ES-I3 (cell line): ENCODE data around the gene ZNF793.

ENCODE experiments used
- H3K36me3 ChIP-seq: 2 replicates; pipeline ENCODE4 v1.6.1; 2013; ENCODE audit warnings: mild to moderate bottlenecking, low read length, control low read depth, moderate library complexity; ENCODE audit not compliant: insufficient read depth
- H3K4me1 ChIP-seq: 2 replicates; pipeline ENCODE4 v1.6.1; 2013; ENCODE audit warnings: mild to moderate bottlenecking, control low read depth, low read length; ENCODE audit not compliant: insufficient read depth
- H3K9ac ChIP-seq: 2 replicates; pipeline ENCODE4 v1.6.1; 2013; ENCODE audit warnings: low read depth, mild to moderate bottlenecking, low read length, moderate library complexity
- H3K9me3 ChIP-seq: 2 replicates; pipeline ENCODE4 v1.6.1; 2013; ENCODE audit warnings: mild to moderate bottlenecking, low read length, moderate library complexity; ENCODE audit not compliant: control insufficient read depth, insufficient read depth

The ZNF793 gene

DNA sequence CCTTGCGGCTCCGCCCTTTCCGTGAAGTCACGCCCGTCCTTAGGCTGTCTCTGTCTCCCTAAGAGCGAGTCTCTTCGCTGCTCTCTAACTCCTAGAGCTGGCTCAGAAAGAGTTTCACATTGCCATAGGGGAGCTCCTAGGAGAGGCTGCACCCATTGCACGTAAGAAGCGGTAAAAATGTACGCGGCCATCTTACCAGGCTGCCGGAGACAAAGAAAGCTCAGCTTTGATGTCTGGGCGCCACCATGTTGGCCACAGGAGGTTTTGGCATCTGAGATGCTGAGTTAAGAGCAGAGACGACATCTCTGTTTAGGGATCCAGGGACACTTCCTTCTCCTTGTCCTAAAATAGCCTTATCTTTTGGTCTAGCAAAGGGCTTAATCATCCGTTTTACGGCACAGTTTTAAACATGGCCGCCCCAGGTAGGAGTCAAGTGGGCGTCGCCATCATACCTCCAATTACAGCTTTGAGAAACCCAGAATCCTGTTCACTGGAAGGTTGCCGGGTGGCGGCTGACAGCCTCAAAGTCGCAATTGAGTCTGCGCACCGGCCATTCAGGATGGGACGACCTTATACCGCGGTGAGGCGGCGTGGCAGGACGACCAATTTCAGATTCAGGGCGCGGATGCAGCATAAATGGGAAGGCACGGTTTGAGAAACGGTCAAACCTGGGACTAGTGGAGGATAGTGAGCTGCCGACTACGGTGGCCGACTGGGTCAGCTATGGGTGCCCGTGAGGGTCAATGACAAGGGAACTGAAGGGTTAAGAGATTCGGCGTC, at the start of gene ZNF793:
Gene ZNF793 (plus strand): TSS at position 553 of the 780 bp plus-strand sequence. CDS start 16,501 bp downstream, outside the sequence.
- peaks cover 6% of the 10 kb centered on the region; the same call in 1 of the 2 replicates for H3K36me3 ChIP-seq
- peak within 1 kb of the TSS; percentile 78 for H3K9ac ChIP-seq
- no peaks in the 10 kb centered on the region for H3K9me3 ChIP-seq
- H3K4me1 ChIP-seq: no peaks in the 10 kb centered on the region

GRCh38 chr19:37466277-37466797, 40.4 kb upstream of the ZNF793 start:
- H3K9ac ChIP-seq: peak overlapping the region; percentile 91
- H3K4me1 ChIP-seq: no peaks in the 10 kb centered on the region
- H3K36me3 ChIP-seq: no peaks in the 10 kb centered on the region; the same call in 1 of the 2 replicates
- no peaks in the 10 kb centered on the region for H3K9me3 ChIP-seq

GRCh38 chr19:37466798-37467607, 39.7 kb upstream of the ZNF793 start, which contains the start of gene ZNF569:
TSS of gene ZNF569 (minus strand) at chr19:37467444. CDS start at chr19:37444921, 22,523 bp downstream.
- H3K9ac ChIP-seq: peak within 1 kb of the TSS; percentile 91
- no peaks in the 10 kb centered on the region; the same call in 1 of the 2 replicates for H3K36me3 ChIP-seq
- H3K9me3 ChIP-seq: no peaks in the 10 kb centered on the region
- no peaks in the 10 kb centered on the region for H3K4me1 ChIP-seq

GRCh38 chr19:37467608-37468090, 39.1 kb upstream of the ZNF793 start:
- H3K4me1 ChIP-seq: no peaks in the 10 kb centered on the region
- no peaks in the 10 kb centered on the region for H3K9me3 ChIP-seq
- H3K36me3 ChIP-seq: no peaks in the 10 kb centered on the region; the same call in 1 of the 2 replicates
- H3K9ac ChIP-seq: peak overlapping the region; percentile 91

GRCh38 chr19:37468961-37469777, 37.6 kb upstream of the ZNF793 start, which contains the start of gene ZNF570:
TSS of gene ZNF570 (plus strand) at chr19:37469356. CDS start at chr19:37470355, 999 bp downstream.
- Histone ChIP-seq H3K9me3 (no peaks in the 10 kb centered on the region), H3K9ac (peak within 1 kb of the TSS; percentile 99), H3K36me3 (no peaks in the 10 kb centered on the region; the same call in 1 of the 2 replicates), H3K4me1 (no peaks in the 10 kb centered on the region)

DNA sequence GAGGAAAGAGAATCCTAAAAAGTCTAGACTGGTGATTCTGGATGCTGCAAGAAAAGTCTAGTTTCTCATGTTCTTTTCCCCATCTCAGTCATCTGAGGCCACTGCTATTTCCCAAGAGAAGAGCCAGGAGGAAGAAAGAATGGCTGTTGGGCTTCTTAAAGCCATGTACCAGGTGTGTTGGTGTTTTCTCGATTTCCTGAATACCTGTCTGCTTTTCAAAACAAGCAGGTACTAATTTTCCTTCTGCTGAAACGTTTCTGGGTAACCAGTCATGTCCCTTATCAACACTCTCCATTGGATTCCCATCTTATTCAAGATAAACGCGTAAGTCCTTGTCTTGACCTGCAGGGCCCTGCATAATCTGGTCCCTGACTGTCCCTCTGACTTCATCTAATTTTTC, 36.5 kb upstream of the ZNF793 start:
- H3K9ac ChIP-seq: no peak overlapping the region; the same call in 1 of the 2 replicates
- H3K9me3 ChIP-seq: no peaks in the 10 kb centered on the region
- no peaks in the 10 kb centered on the region for H3K4me1 ChIP-seq
- H3K36me3 ChIP-seq: no peaks in the 10 kb centered on the region

- Histone ChIP-seq H3K9me3 (0 out of 2 replicates have a peak, but pooled peaks cover 4% of the 10 kb centered on the region), H3K9ac (no peak overlapping the region), H3K36me3 (peaks cover 6% of the 10 kb centered on the region; the same call in 1 of the 2 replicates), H3K4me1 (no peaks in the 10 kb centered on the region)
Measured at GRCh38 chr19:37472165-37472564, 34.6 kb upstream of the ZNF793 start.

- H3K9ac ChIP-seq: no peak overlapping the region
- H3K36me3 ChIP-seq: peaks cover 15% of the 10 kb centered on the region; the same call in 1 of the 2 replicates
- no peaks in the 10 kb centered on the region for H3K4me1 ChIP-seq
- H3K9me3 ChIP-seq: peaks cover 30% of the 10 kb centered on the region
Measured at GRCh38 chr19:37484406-37485168, 22.2 kb upstream of the ZNF793 start.

GRCh38 chr19:37492213-37492612, 14.5 kb upstream of the ZNF793 start:
- Histone ChIP-seq H3K9me3 (peaks cover 4% of the 10 kb centered on the region), H3K9ac (no peak overlapping the region), H3K4me1 (no peaks in the 10 kb centered on the region), H3K36me3 (no peaks in the 10 kb centered on the region)

- Histone ChIP-seq H3K9me3 (no peaks in the 10 kb centered on the region), H3K4me1 (no peaks in the 10 kb centered on the region), H3K36me3 (peaks cover under 1% of the 10 kb centered on the region; the same call in 1 of the 2 replicates), H3K9ac (peak overlapping the region; percentile 78)
Measured at GRCh38 chr19:37505958-37506386, 767 bp upstream of the ZNF793 start.

- Histone ChIP-seq H3K4me1 (no peaks in the 10 kb centered on the region), H3K9ac (peak overlapping the region; percentile 78), H3K36me3 (peaks cover 7% of the 10 kb centered on the region; the same call in 1 of the 2 replicates), H3K9me3 (no peaks in the 10 kb centered on the region)
Measured at GRCh38 chr19:37507167-37507464, 377 bp downstream of the ZNF793 start.

DNA sequence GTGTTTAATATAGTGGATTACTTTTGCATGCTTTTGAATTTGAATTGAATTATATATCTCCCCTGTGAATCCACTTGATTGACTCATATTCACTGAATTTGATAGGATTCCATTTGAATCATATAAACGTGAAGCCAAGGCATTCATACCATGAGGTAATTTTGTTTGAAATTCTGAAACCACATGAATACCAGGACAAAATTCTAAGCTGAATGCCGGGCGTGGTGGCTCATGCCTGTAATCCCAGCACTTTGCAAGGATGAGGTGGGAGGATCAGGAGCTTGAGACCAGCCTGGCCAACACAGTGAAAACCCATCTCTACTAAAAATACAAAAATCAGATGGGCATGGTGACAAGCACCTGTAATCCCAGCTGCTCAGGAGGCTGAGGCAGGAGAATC, 4.4 kb downstream of the ZNF793 start:
- no peak overlapping the region for H3K9ac ChIP-seq
- H3K9me3 ChIP-seq: no peaks in the 10 kb centered on the region; the same call in 1 of the 2 replicates
- H3K4me1 ChIP-seq: no peaks in the 10 kb centered on the region
- H3K36me3 ChIP-seq: peaks cover 7% of the 10 kb centered on the region; the same call in 1 of the 2 replicates

DNA sequence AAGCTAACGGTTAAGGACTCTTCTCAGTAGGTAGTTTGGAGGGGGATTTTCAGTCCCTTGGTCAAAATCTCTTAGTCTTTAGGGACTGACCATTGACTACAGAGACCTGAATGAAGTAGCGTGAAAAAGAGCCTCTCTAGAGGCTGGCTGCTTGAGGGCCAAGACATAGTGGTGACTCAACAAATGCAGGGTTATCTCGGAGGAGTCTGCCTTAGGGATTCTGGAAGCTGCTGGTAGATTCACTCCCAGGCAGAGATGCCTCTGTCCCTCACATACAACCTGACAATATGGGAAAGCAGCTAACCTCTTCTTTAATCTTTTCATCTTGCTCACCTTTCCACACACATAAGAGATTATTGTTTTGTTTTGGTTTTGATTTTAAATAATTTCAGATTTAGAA, 5.1 kb downstream of the ZNF793 start:
- Histone ChIP-seq H3K4me1 (no peaks in the 10 kb centered on the region), H3K9ac (no peak overlapping the region), H3K9me3 (no peaks in the 10 kb centered on the region; the same call in 1 of the 2 replicates), H3K36me3 (peaks cover 7% of the 10 kb centered on the region; the same call in 1 of the 2 replicates)
